ENCODE measurements around the gene WFDC1.

The WFDC1 gene

DNA sequence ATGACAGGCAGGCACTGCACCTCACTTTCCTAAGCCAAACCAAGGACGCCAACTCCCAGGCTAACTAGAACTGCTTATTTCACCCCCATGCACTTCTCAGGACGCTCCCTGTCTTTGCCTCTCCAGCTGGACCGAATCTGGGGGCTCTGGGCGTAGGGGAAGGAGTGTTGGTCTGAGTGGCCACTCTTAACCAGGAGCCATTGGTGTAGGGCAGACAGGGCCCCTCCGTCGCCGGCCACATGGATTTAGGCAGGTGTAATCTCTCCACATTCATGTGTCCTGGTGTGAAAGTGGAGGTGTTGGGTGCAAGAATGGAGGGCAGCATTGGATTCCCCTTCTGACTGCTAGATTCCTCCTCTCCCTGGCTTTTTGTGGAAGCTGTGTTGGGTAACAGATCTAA, 83.4 kb downstream of the WFDC1 start:
- DNase-seq (ENCODE audit: low read depth), result no peak

DNA sequence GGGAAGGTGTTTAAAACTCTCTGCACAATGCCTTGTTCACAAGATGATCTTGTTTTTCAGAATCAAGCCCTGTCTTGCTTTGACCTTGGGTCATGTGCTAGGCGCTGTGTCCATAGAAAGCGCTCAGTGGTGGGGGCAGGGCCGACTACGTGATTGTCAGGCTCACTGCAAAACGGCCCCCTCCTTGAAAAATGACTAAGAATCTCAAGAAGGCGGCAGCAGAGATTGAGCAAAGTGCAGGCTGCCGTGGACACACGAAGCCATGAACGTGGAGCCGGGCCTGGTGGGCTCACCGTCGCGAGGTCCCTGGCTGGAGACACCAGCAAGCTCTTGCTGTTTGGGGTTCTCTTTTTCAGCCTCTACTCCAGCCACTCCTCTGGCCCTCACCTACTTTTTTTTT, 83.9 kb downstream of the WFDC1 start:
- DNase-seq (ENCODE audit: low read depth), result no peak

DNA sequence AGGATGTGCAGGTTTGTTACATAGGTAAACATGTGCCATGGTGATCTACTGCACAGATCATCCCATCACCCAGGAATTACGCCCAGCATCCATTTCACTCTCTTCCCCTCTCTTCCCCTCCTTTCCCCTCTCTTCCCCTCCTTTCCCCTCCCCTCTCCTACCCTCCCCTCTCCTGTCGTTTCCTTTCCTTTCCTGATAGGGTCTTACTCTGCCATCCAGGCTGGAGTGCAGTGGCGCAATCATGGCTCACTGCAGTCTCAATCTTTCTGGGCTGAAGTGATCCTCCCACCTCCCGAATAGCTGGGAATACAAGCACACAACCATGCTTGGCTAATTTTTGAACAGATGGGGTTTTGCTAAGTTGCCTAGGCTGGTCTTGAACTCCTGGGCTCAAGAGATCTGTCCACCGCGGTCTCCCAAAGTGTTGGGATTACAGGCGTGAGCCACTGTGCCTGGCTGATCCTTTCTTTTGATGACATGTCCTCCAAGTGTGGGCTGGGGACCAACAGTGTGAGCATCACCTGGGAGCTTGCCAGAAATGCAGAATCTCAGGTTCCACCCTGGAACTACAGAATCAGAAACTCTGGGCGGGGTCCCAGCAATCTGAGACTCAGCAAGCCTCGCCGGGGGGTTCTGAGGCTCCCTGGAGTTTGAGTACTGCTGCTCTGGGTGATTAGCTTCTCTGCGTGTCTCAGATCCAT, 84.5 kb downstream of the WFDC1 start:
- no peak for DNase-seq (ENCODE audit: low read depth)

All from iris pigment epithelial cell (primary cell).